ENCODE measurements around the gene ZHX3. TPM values are rescaled to one million over a fixed set of nuclear protein-coding genes. Genes with fewer than 3 reads are reported as not detected.
A peak's percentile ranks its signal among the peaks of the same experiment; 100 is the strongest.
"Not testable (repeated sequence)": the region's sequence is repeated elsewhere in the genome, so short reads cannot be mapped to it uniquely, and the experiment has no call there.

ZHX3 gene
- total and polyA plus RNA-seq, 2 experiments from 2014 or later: 5.8 to 10.3 TPM

GRCh38 chr20:41135187-41135887 lies 182.2 kb downstream of the ZHX3 start:
- H3K27me3 ChIP-seq: no peaks in the 10 kb centered on the region
- H3K4me1 ChIP-seq (ENCODE audit: low read depth): peaks cover 23% of the 10 kb centered on the region
- H3K36me3 ChIP-seq: no peaks in the 10 kb centered on the region
- H3K9me3 ChIP-seq (ENCODE audit: low read depth): no peaks in the 10 kb centered on the region
- TF ChIP-seq, protein P1, sequence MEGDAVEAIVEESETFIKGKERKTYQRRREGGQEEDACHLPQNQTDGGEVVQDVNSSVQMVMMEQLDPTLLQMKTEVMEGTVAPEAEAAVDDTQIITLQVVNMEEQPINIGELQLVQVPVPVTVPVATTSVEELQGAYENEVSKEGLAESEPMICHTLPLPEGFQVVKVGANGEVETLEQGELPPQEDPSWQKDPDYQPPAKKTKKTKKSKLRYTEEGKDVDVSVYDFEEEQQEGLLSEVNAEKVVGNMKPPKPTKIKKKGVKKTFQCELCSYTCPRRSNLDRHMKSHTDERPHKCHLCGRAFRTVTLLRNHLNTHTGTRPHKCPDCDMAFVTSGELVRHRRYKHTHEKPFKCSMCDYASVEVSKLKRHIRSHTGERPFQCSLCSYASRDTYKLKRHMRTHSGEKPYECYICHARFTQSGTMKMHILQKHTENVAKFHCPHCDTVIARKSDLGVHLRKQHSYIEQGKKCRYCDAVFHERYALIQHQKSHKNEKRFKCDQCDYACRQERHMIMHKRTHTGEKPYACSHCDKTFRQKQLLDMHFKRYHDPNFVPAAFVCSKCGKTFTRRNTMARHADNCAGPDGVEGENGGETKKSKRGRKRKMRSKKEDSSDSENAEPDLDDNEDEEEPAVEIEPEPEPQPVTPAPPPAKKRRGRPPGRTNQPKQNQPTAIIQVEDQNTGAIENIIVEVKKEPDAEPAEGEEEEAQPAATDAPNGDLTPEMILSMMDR (IDR thresholded peaks at IDR 0.05; ENCODE audit: low read depth, low read length): peak; percentile 76
- peak overlapping the region; percentile 33 for H3K27ac ChIP-seq
- peak; percentile 42 to 70 for DNase-seq (ENCODE audit: low read depth in 1 of 2, low spot score in 1 of 2)
- no peak overlapping the region for H3K4me3 ChIP-seq

- no peak overlapping the region for H3K4me3 ChIP-seq
- no peaks in the 10 kb centered on the region for H3K36me3 ChIP-seq
- no peaks in the 10 kb centered on the region for H3K9me3 ChIP-seq (ENCODE audit: low read depth)
- peaks cover 16% of the 10 kb centered on the region for H3K4me1 ChIP-seq (ENCODE audit: low read depth)
- TF ChIP-seq, protein P1 (IDR thresholded peaks at IDR 0.05; ENCODE audit: low read depth, low read length): no peak
- no peak for DNase-seq (ENCODE audit: low read depth in 1 of 2, low spot score in 1 of 2)
- H3K27ac ChIP-seq: no peak overlapping the region
- H3K27me3 ChIP-seq: no peaks in the 10 kb centered on the region
Measured at GRCh38 chr20:41134362-41135186, 183.0 kb downstream of the ZHX3 start.

- TF ChIP-seq, protein P1 (IDR thresholded peaks at IDR 0.05; ENCODE audit: low read depth, low read length): no peak
- Histone ChIP-seq H3K4me1 (ENCODE audit: low read depth) (peaks cover 10% of the 10 kb centered on the region), H3K4me3 (no peak overlapping the region), H3K36me3 (no peaks in the 10 kb centered on the region), H3K27ac (no peak overlapping the region), H3K27me3 (no peaks in the 10 kb centered on the region), H3K9me3 (ENCODE audit: low read depth) (no peaks in the 10 kb centered on the region)
- DNase-seq (ENCODE audit: low read depth in 1 of 2, low spot score in 1 of 2): no peak
Measured at GRCh38 chr20:41133709-41134361, 183.7 kb downstream of the ZHX3 start.

GRCh38 chr20:41132388-41132775 lies 185.1 kb downstream of the ZHX3 start:
- DNase-seq (ENCODE audit: low read depth in 1 of 2, low spot score in 1 of 2); H3K27me3 ChIP-seq; H3K9me3 ChIP-seq (ENCODE audit: low read depth); H3K36me3 ChIP-seq; H3K4me3 ChIP-seq; H3K27ac ChIP-seq; H3K4me1 ChIP-seq (ENCODE audit: low read depth): not testable (repeated sequence)

GRCh38 chr20:41131594-41132387 lies 185.7 kb downstream of the ZHX3 start:
- H3K27me3 ChIP-seq: no peaks in the 10 kb centered on the region
- no peak overlapping the region for H3K4me3 ChIP-seq
- TF ChIP-seq, protein P1 (IDR thresholded peaks at IDR 0.05; ENCODE audit: low read depth, low read length): no peak
- H3K36me3 ChIP-seq: no peaks in the 10 kb centered on the region
- no peak for DNase-seq (ENCODE audit: low read depth in 1 of 2, low spot score in 1 of 2)
- no peaks in the 10 kb centered on the region for H3K9me3 ChIP-seq (ENCODE audit: low read depth)
- H3K27ac ChIP-seq: no peak overlapping the region
- H3K4me1 ChIP-seq (ENCODE audit: low read depth): peaks cover 7% of the 10 kb centered on the region

Other genes with a start within 250 kb of the ZHX3 start
- 67.4 and 87.6 TPM in 2 replicates for gene PLCG1, start 180.2 kb downstream of the ZHX3 start, total RNA-seq
- gene PLCG1, start 180.2 kb downstream of the ZHX3 start, polyA plus RNA-seq: 43.7 and 48.8 TPM in 2 replicates
- gene LPIN3, start 23.1 kb upstream of the ZHX3 start, total RNA-seq: 13.5 and 17.0 TPM in 2 replicates
- gene LPIN3, start 23.1 kb upstream of the ZHX3 start, polyA plus RNA-seq: 9.5 and 11.2 TPM in 2 replicates
- gene EMILIN3, start 49.1 kb upstream of the ZHX3 start, total RNA-seq: 1.3 and 2.3 TPM in 2 replicates
- 0.45 and 0.54 TPM in 2 replicates for gene EMILIN3, start 49.1 kb upstream of the ZHX3 start, polyA plus RNA-seq

All from cardiac muscle cell (in vitro differentiated cells and primary cell).